ENCODE results near the gene RAB11FIP4.

RAB11FIP4 gene

DNA sequence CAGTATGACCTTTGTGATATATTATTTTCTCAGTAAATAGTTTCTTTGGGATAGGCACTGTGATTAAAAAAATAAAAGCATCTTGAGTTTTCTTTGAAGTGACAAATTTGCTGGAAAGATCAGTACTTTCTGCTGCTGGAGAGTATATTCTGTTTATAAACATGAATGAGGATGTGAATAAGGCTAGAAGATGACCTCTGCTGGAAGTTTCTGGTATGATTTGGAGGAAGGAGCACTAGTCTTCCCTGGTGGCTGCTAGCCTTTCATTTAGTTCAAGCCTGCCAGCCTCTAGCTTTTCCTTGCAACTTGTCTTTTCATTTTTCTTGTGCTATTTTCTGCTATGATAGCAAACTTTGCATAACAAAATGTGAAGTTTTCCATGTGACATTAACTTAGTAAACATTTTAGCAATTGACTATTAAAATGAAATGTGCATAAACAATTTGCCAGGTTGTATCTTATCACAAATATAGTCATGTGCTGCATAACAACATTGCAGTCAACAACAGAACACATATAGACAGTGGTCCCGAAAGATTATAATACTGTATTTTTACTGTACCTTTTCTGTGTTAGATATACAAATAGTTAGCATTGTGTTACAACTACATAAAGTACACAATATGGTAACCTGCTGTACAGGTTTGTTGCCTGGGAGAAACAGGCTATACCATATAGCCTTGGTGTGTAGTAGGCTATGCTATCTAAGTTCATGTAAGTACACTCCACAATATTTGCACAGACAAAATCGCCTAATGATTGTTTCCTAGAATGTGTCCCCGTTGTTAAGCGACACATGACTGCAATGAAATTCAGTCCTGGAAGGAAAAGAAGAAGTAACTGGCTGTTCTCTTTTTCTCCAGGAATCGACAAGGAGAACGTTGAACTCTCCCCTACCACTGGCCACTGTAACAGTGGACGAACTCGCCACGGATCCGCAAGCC lies 18.1 kb upstream of the RAB11FIP4 start:
- Histone ChIP-seq H3K9ac (no peak overlapping the region), H3K4me3 (ENCODE audit: low read depth, low read length) (no peak overlapping the region), H2AFZ (no peak overlapping the region), H3K79me2 (no peaks in the 10 kb centered on the region), H3K36me3 (ENCODE audit: control insufficient read depth, insufficient read depth, low read length) (no peaks in the 10 kb centered on the region), H3K27me3 (ENCODE audit: control insufficient read depth, insufficient read depth, low read length) (no peaks in the 10 kb centered on the region), H3K27ac (no peak overlapping the region), H3K4me1 (no peaks in the 10 kb centered on the region), H3K9me3 (ENCODE audit: control insufficient read depth, low read length) (no peaks in the 10 kb centered on the region), H3K4me2 (ENCODE audit: low read length) (no peak overlapping the region)
- peak; percentile 41 for TF ChIP-seq CTCF (IDR thresholded peaks at IDR 0.05)

DNA sequence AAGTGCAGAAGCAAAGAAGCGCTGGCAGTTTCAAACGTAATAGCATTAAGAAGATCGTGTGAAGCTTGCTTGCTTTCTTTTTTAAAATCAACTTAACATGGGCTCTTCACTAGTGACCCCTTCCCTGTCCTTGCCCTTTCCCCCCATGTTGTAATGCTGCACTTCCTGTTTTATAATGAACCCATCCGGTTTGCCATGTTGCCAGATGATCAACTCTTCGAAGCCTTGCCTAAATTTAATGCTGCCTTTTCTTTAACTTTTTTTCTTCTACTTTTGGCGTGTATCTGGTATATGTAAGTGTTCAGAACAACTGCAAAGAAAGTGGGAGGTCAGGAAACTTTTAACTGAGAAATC lies 17.4 kb upstream of the RAB11FIP4 start:
- no peaks in the 10 kb centered on the region for H3K27me3 ChIP-seq (ENCODE audit: control insufficient read depth, insufficient read depth, low read length)
- H3K4me2 ChIP-seq (ENCODE audit: low read length) = no peak overlapping the region
- H3K27ac ChIP-seq = no peak overlapping the region
- H2AFZ ChIP-seq = no peak overlapping the region
- no peaks in the 10 kb centered on the region for H3K9me3 ChIP-seq (ENCODE audit: control insufficient read depth, low read length)
- H3K4me1 ChIP-seq = no peaks in the 10 kb centered on the region
- H3K9ac ChIP-seq = no peak overlapping the region
- H3K79me2 ChIP-seq = no peaks in the 10 kb centered on the region
- H3K36me3 ChIP-seq (ENCODE audit: control insufficient read depth, insufficient read depth, low read length) = no peaks in the 10 kb centered on the region
- TF ChIP-seq CTCF (IDR thresholded peaks at IDR 0.05) = no peak
- no peak overlapping the region for H3K4me3 ChIP-seq (ENCODE audit: low read depth, low read length)

DNA sequence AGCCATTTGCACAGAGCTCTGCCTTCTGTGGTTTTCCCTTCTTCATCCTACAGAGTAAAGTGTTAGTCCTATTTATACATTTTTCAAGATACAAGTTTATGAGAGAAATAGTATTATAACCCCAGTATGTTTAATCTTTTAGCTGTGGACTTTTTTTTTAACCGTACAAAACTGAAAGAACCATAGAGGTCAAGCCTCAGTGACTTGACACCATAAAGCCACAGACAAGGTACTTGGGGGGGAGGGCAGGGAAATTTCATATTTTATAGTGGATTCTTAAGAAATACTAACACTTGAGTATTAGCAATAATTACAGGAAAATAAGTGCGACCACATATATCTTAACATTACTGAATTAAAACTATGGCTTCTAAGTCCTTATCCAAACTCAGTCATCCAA lies 17.0 kb upstream of the RAB11FIP4 start:
- no peaks in the 10 kb centered on the region for H3K4me1 ChIP-seq

DNA sequence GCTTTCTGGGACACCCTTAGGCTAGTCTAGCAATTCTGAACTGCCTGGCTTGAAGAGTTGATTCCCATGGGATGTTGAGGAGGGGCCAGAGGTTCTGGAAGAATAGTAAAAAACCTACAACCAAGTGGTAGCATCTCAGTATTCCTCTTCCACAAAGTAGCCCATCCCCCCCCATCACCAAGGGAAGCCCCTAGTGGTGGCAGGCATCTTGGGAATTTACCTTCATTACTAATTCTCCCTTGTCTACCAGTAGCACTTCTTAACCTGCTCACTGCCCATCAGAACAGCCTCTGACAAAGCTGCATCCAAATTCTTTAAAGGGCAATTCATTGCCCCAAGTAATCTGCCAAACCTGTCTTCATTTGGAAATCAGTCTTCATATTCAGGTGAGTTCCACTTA lies 12.8 kb upstream of the RAB11FIP4 start:
- Histone ChIP-seq H3K36me3 (ENCODE audit: control insufficient read depth, insufficient read depth, low read length) (no peaks in the 10 kb centered on the region), H3K4me1 (no peaks in the 10 kb centered on the region), H3K4me2 (ENCODE audit: low read length) (no peak overlapping the region), H3K79me2 (no peaks in the 10 kb centered on the region), H3K27ac (no peak overlapping the region), H2AFZ (no peak overlapping the region), H3K9me3 (ENCODE audit: control insufficient read depth, low read length) (no peaks in the 10 kb centered on the region), H3K4me3 (ENCODE audit: low read depth, low read length) (no peak overlapping the region), H3K27me3 (ENCODE audit: control insufficient read depth, insufficient read depth, low read length) (no peaks in the 10 kb centered on the region), H3K9ac (no peak overlapping the region)
- no peak for TF ChIP-seq CTCF (IDR thresholded peaks at IDR 0.05)

More for the DNA sequence above, 17.0 kb upstream of the RAB11FIP4 start:
- no peak overlapping the region for H3K4me2 ChIP-seq (ENCODE audit: low read length)
- no peak for TF ChIP-seq CTCF (IDR thresholded peaks at IDR 0.05)
- no peak overlapping the region for H3K9ac ChIP-seq
- H3K27me3 ChIP-seq (ENCODE audit: control insufficient read depth, insufficient read depth, low read length) = no peaks in the 10 kb centered on the region
- H2AFZ ChIP-seq = no peak overlapping the region
- no peaks in the 10 kb centered on the region for H3K9me3 ChIP-seq (ENCODE audit: control insufficient read depth, low read length)
- H3K79me2 ChIP-seq = no peaks in the 10 kb centered on the region
- no peak overlapping the region for H3K27ac ChIP-seq
- no peaks in the 10 kb centered on the region for H3K36me3 ChIP-seq (ENCODE audit: control insufficient read depth, insufficient read depth, low read length)
- no peak overlapping the region for H3K4me3 ChIP-seq (ENCODE audit: low read depth, low read length)
